Thyroid gland (tissue), 4 donors: ENCODE results near the gene CUL4A.

Experiments
- CTCF ChIP-seq, 6 experiments: fragments of 200-600 bp in 3 of 6; fragments of 450-650 bp in 3 of 6; sonication (generic) in 3 of 6; IDR thresholded peaks; one replicate each; pipeline ENCODE4 v1.5.1; 2016 to 2019; ENCODE audit warnings: antibody characterized with exemption in 6 of 6, mild to moderate bottlenecking in 2 of 6, inconsistent platforms in 1 of 6, moderate library complexity in 1 of 6
- POLR2A ChIP-seq, 2 donors: fragments of 450-650 bp; IDR thresholded peaks; one replicate each; pipeline ENCODE4 v1.6.1; 2017; ENCODE audit warnings: antibody characterized with exemption in 2 of 2, mild to moderate bottlenecking in 2 of 2, moderate library complexity in 1 of 2

GRCh38 chr13:113172419-113172926 lies 36.9 kb upstream of the CUL4A start:
- no peak for TF ChIP-seq POLR2A (IDR thresholded peaks at IDR 0.05)
- TF ChIP-seq CTCF (IDR thresholded peaks at IDR 0.05): no peak
